SJSA1 (cell line): ENCODE data around the gene PRDM16. TPM values are rescaled to one million over a fixed set of nuclear protein-coding genes. Genes with fewer than 3 reads are reported as not detected.

Source experiments
- DNase-seq, 2 experiments: peaks; one replicate each; pipeline ENCODE4 v3.0.0-alpha.2; 2015 to 2020; ENCODE audit warnings: low spot score in 2 of 2, low read depth in 1 of 2
- H3K27ac ChIP-seq: fragments of 250-450 bp; sonication (Bioruptor Pico); 2 replicates; pipeline ENCODE4 v1.5.1; 2020; ENCODE audit warnings: mild to moderate bottlenecking, moderate library complexity
- H3K27me3 ChIP-seq: fragments of 250-450 bp; sonication (Bioruptor Pico); replicated peaks from 2 replicates; pipeline ENCODE4 v1.5.1; 2020; ENCODE audit warnings: mild to moderate bottlenecking, moderate library complexity
- H3K36me3 ChIP-seq: fragments of 250-450 bp; sonication (Bioruptor Pico); 2 replicates; pipeline ENCODE4 v1.5.1; 2020; ENCODE audit warnings: mild to moderate bottlenecking
- H3K4me1 ChIP-seq: fragments of 250-450 bp; sonication (Bioruptor Pico); replicated peaks from 2 replicates; pipeline ENCODE4 v1.6.1; 2021; ENCODE audit warnings: mild to moderate bottlenecking
- H3K4me3 ChIP-seq: fragments of 250-450 bp; sonication (Bioruptor Pico); 2 replicates; pipeline ENCODE4 v1.5.1; 2020; ENCODE audit warnings: mild to moderate bottlenecking
- H3K9me3 ChIP-seq: fragments of 250-450 bp; sonication (Bioruptor Pico); replicated peaks from 2 replicates; pipeline ENCODE4 v1.5.1; 2020; ENCODE audit warnings: mild to moderate bottlenecking
- total RNA-seq: library from RNA; depleted of rRNA; stranded (reverse); fragments of >200 nt; shearing (Covaris generic); gene quantifications from 2 replicates; pipeline ENCODE4 v1.2.3, GENCODE V29; 2014

The PRDM16 gene
- total RNA-seq, 1 experiment from 2014 or later = 0.05 TPM

DNA sequence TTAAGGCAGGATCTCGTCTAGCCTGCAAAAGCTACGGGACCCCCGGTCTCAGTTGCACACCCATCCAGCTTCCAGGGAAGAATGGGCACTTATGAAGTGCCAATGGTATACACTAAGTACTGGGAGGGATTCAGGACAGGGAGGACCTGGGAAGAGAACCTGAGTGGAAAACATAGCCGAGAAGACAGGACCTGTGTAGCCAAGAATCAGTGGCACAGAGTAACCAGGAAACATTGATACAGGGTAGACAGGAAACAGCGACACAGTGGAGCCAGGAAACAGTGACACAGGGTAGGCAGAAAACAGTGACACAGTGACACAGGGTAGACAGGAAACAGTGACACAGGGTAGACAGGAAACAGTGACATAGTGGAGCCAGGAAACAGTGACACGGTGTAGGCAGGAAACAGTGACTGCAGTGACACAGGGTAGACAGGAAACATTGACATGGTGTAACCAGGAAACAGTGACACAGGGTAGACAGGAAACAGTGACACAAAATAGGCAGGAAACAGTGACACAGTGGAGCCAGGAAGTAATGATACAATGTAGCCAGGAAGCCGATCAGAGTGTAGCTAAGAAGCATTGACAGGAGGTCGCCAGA is 247.4 kb downstream of the PRDM16 start:
- Histone ChIP-seq H3K9me3 (no peaks in the 10 kb centered on the region; the same call in 1 of the 2 replicates), H3K4me3 (no peak overlapping the region), H3K4me1 (peaks cover 42% of the 10 kb centered on the region), H3K27me3 (no peaks in the 10 kb centered on the region), H3K27ac (no peak overlapping the region), H3K36me3 (no peaks in the 10 kb centered on the region)
- no peak for DNase-seq

DNA sequence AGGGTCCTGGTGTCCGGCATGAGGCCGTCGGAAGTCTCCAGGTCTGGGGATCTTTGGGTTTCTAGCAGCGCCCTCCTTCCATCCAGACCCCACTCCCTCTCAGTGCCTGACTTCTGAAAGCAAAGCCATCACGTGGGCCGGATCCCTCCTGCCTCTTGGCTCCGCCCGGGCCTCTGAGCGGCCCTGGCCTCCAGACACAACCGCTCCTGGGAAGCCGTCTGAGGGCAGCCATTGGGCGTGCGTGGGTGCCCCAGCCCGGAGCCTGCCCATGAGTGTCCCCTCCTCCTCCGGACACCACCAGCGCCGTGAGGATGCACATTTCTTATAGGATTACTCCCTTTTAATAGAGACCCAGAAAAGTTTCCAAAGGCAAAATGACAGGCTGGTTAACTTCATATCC is 248.5 kb downstream of the PRDM16 start:
- no peak overlapping the region for H3K4me3 ChIP-seq
- H3K9me3 ChIP-seq = no peaks in the 10 kb centered on the region; the same call in 1 of the 2 replicates
- no peaks in the 10 kb centered on the region for H3K27me3 ChIP-seq
- no peak overlapping the region for H3K27ac ChIP-seq
- peaks cover 36% of the 10 kb centered on the region for H3K4me1 ChIP-seq
- no peak for DNase-seq
- H3K36me3 ChIP-seq = no peaks in the 10 kb centered on the region

DNA sequence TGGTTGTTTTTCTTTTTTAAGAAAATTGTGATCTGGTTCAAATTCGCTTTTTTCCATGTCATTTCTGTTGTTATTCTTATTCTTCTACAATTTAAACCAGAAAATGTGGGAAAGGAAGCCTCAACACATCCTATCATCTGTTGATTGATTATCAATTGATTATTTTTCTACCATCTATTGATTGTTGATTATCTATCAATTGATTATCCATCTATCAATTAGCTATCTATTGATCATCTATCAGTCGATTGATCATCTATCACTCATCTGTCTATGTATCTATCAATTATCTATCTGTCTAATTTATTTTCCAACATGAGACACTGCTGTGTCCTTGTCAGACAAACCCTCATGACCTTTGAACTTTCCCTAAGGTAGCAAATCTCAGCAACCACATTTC is 249.3 kb downstream of the PRDM16 start:
- Histone ChIP-seq H3K4me3 (no peak overlapping the region), H3K27ac (no peak overlapping the region), H3K27me3 (no peaks in the 10 kb centered on the region), H3K4me1 (peaks cover 27% of the 10 kb centered on the region), H3K36me3 (no peaks in the 10 kb centered on the region), H3K9me3 (no peaks in the 10 kb centered on the region)
- no peak for DNase-seq

DNA sequence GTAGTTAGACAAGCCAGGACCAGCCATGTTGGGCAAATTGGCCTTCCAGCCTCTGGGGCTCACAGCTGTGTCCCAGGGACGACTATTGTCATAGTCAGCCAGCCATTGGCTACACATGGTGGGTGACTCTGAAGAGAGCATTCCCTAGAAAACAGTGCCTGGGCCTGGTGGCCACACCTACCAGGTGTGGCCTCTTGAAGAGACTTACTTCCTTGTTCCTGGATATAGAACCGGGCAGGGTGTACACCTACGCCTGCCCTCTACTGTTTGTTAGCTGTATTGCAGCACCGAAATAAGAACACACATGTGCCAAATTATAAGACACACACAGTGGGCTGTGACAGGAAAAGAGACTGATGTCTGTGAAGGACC is 250.9 kb downstream of the PRDM16 start:
- H3K4me1 ChIP-seq = peaks cover 12% of the 10 kb centered on the region
- DNase-seq = peak in 1 of 2 experiments; percentile 57

DNA sequence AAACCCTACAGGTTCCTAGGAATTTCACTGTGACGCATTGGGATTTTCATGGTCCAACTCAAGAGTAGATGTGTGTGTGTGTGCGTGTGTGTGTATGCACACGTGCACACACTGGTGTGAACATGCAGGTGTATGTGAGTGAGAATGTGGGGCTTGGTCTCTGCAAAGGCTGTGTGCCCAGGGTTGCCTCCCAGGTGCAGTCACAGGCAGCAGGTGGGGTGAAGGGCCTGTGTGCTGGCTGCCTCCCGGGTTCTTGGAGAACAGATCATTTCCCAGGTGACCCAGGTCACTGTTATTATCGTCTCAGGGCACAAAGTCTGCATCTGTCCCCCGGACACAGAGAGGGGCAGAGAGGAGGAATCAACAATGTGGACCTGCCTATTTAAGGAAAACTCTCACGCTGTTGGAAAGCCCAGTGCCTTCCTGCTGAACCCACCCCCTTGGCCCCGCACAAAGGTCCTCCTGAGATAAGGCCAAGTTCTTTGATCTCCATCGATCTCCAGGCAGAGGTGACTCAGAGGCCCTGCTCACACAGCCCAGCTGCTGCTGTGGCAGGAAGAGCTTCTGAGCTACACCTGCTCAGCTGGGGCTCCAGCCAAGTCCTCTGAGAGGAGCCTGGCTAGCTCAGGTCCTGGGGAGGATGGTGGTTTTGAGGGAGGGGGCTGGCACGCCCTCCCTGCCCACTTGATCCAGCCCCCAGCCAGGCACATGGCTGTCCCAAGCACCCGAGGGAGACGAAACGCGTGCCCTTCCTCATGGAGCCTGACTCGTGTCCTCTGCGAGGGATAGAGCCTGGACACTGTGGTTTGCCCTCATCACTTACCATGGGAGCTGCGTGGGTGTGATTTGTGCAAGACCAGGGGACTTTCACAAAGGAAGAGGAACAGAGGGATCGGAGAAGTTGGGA is 251.5 kb downstream of the PRDM16 start:
- Histone ChIP-seq H3K36me3 (no peaks in the 10 kb centered on the region), H3K9me3 (no peaks in the 10 kb centered on the region), H3K27ac (no peak overlapping the region), H3K4me1 (peaks cover 8% of the 10 kb centered on the region), H3K4me3 (no peak overlapping the region), H3K27me3 (no peaks in the 10 kb centered on the region)
- DNase-seq = no peak

More for the DNA sequence above, 250.9 kb downstream of the PRDM16 start:
- H3K27ac ChIP-seq = no peak overlapping the region
- H3K4me3 ChIP-seq = no peak overlapping the region
- H3K36me3 ChIP-seq = no peaks in the 10 kb centered on the region
- no peaks in the 10 kb centered on the region for H3K9me3 ChIP-seq
- H3K27me3 ChIP-seq = no peaks in the 10 kb centered on the region

DNA sequence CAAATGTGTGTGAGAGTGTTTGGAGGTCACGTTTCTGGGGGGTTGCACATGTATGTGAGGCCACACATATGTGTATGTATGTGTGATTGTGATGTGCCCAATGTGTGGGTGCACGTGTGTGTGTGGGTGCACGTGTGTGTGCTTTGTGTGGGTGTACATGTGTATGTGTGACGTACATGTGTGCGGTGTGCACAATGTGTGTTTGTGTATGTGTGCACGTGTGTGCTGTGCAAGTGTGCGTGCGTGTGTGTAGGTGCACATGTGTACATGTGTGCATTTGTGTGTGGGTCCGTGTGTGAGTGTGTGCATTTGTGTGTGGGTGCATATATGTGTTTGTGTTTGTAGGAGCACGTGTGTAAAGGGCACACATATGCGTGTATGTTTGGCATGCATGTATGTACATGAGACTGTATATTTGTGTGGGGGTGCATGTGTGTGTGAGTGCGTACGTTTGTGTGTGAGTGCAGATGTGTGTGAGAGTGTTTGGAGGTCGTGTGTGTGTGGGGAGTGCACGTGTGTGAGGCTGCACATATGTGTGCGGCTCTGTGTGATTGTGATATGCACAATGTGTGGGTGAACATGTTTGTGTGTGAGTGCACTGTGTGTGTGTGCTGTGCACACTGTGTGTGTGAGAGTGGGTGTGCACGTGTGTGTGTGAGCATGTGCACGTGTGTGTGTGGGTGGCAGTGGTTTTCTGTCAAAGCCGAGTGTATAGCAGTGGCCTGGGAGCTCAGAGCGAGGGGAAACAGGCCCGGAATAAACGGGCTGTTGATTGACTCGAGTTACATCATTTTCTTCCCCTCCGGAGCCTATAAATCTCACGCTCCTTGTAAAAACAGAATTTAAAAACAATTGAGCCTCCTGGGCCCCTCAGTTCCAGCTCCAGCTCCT is 252.8 kb downstream of the PRDM16 start:
- H3K36me3 ChIP-seq = no peaks in the 10 kb centered on the region
- no peaks in the 10 kb centered on the region for H3K9me3 ChIP-seq
- H3K4me3 ChIP-seq = no peak overlapping the region
- H3K27ac ChIP-seq = no peak overlapping the region
- no peaks in the 10 kb centered on the region for H3K27me3 ChIP-seq
- no peak for DNase-seq
- peaks cover under 1% of the 10 kb centered on the region; the same call in 1 of the 2 replicates for H3K4me1 ChIP-seq

DNA sequence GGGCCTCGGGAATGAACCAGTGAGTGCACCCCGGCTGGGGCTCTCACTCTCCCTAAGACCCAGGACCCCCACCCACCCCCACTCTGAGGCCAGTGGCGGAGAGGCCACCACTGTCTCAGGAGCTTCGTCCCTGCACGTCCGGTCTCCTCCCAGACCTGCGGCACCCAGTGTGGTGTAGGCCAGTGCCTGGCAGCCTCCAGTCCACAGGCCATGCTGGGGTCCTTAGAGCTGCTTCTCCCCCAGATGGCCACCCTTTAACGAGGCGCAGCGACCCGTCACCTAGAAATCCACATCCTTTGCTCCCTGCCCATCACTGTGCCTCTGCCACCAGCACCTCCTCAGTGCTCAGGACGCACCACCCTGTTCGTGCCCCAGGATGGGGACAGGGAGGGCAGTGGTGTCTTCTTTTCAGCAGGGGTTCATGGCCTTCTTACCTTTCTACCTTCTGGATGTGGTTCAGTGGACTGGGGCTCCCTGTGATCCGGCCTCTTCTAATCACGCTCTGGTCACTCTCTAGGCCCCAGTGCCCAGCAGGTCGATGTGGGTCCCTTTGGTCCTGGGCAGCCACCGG is 253.5 kb downstream of the PRDM16 start:
- Histone ChIP-seq H3K36me3 (no peaks in the 10 kb centered on the region), H3K4me1 (no peaks in the 10 kb centered on the region), H3K27ac (no peak overlapping the region), H3K4me3 (no peak overlapping the region), H3K27me3 (no peaks in the 10 kb centered on the region), H3K9me3 (no peaks in the 10 kb centered on the region)
- DNase-seq = no peak

DNA sequence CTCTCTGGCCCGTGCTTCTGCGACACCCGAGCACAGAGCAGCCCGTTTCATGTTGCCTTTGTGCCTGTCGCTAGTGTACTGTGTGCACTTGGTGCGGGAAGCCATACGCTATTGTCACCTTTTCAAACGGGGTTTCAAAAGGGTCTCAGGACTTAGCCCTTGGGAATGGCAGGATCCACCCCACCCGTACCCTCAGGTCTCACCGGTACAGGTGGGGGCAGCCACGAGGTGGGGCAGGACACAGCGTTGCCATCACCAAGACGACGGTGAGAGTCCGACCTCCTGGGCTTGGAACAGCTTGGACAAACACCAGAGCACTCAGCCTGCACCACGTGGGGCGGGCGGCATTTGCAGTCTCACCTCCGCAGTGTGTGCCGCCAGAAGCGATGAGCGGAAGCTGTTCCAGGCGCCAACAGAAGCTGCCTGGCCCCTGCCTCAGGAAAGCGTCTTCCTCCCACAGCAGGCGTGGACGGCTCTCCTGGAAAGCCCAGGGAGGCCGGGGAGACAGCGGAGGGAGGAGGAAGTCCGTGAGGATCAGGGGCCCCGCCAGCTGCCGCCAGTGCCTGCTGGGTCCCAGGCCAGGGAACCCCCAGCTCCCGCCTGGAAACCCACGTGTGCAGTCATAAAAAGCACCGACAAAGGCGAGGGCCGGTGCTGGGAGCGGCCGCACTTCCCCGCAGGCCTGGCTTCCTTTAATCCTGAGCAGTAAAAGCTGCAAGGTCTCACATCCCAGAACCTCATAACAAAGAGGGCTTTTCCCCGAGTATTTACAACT is 254.2 kb downstream of the PRDM16 start:
- Histone ChIP-seq H3K27ac (no peak overlapping the region), H3K9me3 (no peaks in the 10 kb centered on the region), H3K27me3 (no peaks in the 10 kb centered on the region), H3K4me1 (no peaks in the 10 kb centered on the region), H3K36me3 (no peaks in the 10 kb centered on the region), H3K4me3 (no peak overlapping the region)
- no peak for DNase-seq

DNA sequence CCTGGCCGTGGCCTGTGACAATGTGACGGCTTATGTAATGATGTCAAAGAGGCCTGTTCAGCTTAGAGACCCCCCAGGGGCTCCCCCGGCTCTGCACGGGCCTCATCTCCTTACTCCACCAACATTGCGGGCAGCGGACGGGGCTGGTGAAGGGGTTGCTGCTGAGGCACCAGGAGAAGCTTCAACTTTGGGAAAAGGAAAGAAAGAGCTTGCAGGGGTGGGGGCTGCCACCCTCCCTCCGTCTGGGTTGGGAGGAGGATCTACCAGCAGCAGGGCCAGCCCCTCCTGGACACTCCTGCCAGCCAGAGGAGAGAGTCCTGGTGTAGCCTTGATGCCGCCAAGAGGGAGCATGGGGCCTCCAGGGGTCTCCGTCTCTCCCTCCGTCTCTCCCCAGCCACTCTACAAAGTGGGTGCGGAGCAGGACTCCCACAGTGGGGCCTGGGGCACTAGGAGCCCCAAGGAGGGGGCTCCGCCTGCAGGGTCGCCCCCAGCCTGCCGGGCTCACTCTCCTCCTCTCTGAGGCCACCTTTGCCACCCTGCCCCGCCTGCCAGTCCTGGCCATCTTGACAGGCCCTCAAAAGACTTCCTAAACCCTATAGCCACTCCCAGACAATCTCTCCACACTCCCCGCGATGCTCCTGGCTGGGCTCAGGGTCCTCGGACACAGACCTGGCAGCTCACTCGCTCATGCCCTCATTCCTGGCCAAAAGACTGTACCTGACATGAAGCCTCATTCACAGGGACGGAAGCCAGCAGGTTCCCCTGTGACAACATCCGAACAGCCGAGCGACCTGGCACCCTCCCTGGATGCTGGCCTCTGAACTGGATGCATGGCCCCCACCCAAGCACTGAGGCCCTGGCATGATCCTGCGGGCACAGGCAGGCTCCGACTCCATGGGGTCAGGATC is 255.0 kb downstream of the PRDM16 start:
- no peaks in the 10 kb centered on the region for H3K9me3 ChIP-seq
- no peaks in the 10 kb centered on the region for H3K4me1 ChIP-seq
- H3K27ac ChIP-seq = no peak overlapping the region
- DNase-seq = no peak
- H3K4me3 ChIP-seq = no peak overlapping the region
- H3K36me3 ChIP-seq = no peaks in the 10 kb centered on the region
- no peaks in the 10 kb centered on the region for H3K27me3 ChIP-seq

DNA sequence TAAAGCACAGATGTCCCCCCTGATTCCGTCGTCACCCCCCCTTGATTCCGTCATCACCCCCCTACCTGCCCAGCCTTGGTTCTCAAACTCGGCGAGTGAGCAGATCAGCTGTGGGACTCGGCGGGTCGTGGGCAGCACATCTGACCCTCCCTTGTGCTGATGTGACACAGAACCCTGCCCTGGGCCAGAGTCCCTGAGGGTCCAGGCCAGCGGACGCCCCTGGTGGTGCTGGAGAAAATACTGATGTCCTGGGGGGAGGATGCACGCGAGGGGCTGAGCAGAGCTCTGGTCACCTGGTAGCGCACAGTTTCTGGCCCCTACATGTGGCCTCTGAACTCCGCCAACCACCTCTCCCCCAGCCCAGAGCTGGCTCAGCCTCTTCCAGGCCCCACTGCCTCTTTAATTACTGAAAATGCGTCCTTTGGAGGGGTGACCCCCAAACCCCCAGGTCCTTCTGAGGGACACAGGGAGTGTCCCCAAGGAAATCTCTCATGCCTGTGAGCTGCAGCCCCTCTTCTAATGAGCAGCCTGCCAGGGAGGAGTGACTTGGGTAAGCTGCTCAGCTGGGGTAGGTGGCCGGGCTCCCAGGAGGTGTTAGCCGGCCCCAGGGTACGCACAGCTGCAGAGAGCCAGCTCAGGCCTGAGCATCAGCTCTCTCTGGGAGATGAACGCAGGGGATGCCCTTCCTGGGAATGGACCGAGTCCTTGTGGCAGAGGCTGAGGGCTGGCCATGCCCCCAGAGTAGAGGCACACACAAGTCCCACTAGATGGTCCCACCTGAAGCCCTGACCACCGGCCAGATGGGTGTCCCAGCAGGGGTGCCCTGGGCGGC is 255.9 kb downstream of the PRDM16 start:
- Histone ChIP-seq H3K36me3 (no peaks in the 10 kb centered on the region), H3K27me3 (no peaks in the 10 kb centered on the region), H3K9me3 (no peaks in the 10 kb centered on the region), H3K4me3 (no peak overlapping the region), H3K4me1 (no peaks in the 10 kb centered on the region), H3K27ac (no peak overlapping the region)
- no peak for DNase-seq

DNA sequence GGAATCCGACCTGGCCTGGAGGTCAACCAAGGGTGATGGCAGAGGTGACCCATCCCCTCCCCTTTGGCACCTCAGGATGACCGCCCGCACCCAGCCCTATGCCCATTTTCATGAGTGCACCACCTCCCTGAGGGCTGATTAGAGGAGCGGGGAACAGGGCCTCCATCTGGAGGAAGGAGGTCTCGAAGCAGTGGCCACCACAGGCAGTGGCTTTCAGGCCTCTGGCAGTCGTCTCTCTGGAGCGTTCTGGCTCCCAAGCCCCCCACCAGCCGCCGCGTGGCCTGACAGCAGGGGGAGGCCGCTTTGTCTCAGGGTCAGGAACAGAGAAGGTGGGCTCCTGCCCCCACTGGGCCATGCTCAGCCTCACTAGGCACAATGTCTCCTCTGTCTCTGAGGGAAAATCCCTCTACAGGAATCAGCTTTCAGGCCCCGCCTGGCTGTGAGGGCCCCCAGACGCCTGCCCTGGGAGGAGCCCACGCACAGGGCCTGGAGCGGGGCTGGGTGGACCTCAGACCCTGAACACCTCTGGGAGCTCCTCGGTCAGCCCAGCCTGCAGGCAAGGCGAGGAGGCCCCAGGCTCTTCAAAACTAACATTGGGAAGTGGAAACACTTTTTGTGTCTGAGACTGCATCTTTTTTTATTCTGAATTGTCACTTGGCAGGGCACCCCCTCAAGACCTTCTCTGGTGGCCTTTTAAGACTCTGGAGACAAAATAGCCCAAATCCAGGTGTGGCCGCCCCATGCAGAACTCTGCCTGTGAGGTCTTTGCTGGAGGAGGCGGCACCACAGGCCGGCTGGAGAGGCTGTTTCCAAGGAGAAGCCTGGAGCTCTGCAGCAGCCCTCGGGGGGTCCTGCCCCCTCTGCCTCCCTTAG is 257.7 kb downstream of the PRDM16 start:
- DNase-seq = no peak

More for the DNA sequence above, 257.7 kb downstream of the PRDM16 start:
- Histone ChIP-seq H3K4me1 (no peaks in the 10 kb centered on the region), H3K36me3 (no peaks in the 10 kb centered on the region), H3K27ac (no peak overlapping the region), H3K27me3 (no peaks in the 10 kb centered on the region), H3K4me3 (no peak overlapping the region), H3K9me3 (no peaks in the 10 kb centered on the region)
